Spleen (tissue), 11 donors: Measurements from ENCODE around the gene LRRC55. TPM values are rescaled to one million over a fixed set of nuclear protein-coding genes. Genes with fewer than 3 reads are reported as not detected.

ENCODE experiments used
- DNase-seq: peaks from one replicate; pipeline ENCODE4 v3.0.0-alpha.2; 2020
- H3K27ac ChIP-seq, 8 donors: fragments of 200-600 bp; sonication (generic) in 7 of 8; 1 replicate in 4 of 8; 2 replicates in 4 of 8; pipeline versions ENCODE4 v1.5.0 to v1.8.0; 2016 to 2021; ENCODE audit warnings: inconsistent platforms in 4 of 8, mild to moderate bottlenecking in 4 of 8, moderate library complexity in 1 of 8
- H3K27me3 ChIP-seq, 7 donors: fragments of 200-600 bp; sonication (generic) in 6 of 7; replicated peaks in 1 of 7; 1 replicate in 4 of 7; 2 replicates in 3 of 7; pipeline versions ENCODE4 v1.5.0 to v1.8.0; 2016 to 2021; ENCODE audit warnings: inconsistent platforms in 3 of 7, mild to moderate bottlenecking in 1 of 7
- H3K36me3 ChIP-seq, 6 donors: fragments of 200-600 bp; sonication (generic) in 5 of 6; 1 replicate in 4 of 6; 2 replicates in 2 of 6; pipeline versions ENCODE4 v1.5.0 to v1.8.0; 2016 to 2021; ENCODE audit warnings: inconsistent platforms in 2 of 6
- H3K4me1 ChIP-seq, 6 donors: fragments of 200-600 bp; sonication (generic) in 5 of 6; 1 replicate in 3 of 6; 2 replicates in 3 of 6; pipeline versions ENCODE4 v1.5.0 to v1.8.0; 2016 to 2021; ENCODE audit warnings: inconsistent platforms in 3 of 6
- H3K4me3 ChIP-seq, 8 donors: fragments of 200-600 bp; sonication (generic) in 7 of 8; 1 replicate in 4 of 8; 2 replicates in 4 of 8; pipeline versions ENCODE4 v1.5.0 to v1.8.0; 2016 to 2021; ENCODE audit warnings: inconsistent platforms in 4 of 8, mild to moderate bottlenecking in 4 of 8, moderate library complexity in 2 of 8
- H3K9me3 ChIP-seq, 8 donors: fragments of 200-600 bp; sonication (generic) in 7 of 8; 1 replicate in 4 of 8; 2 replicates in 4 of 8; pipeline versions ENCODE4 v1.5.0 to v1.8.0; 2016 to 2021; ENCODE audit warnings: inconsistent platforms in 4 of 8
- POLR2A ChIP-seq, 3 donors: fragments of 450-650 bp; IDR thresholded peaks; one replicate each; pipeline ENCODE4 v1.5.1; 2017; ENCODE audit warnings: antibody characterized with exemption in 3 of 3, mild to moderate bottlenecking in 1 of 3
- POLR2AphosphoS5 ChIP-seq, 3 donors: sonication (generic); formaldehyde crosslinking; IDR thresholded peaks; one replicate each; pipeline ENCODE4 v1.5.1; 2017; ENCODE audit warnings: antibody characterized with exemption in 3 of 3
- WGBS, 5 donors: extraction: QIAGEN DNeasy Blood & Tissue Kit in 3 of 5; methylation state at CpG; one replicate each; pipeline versions ENCODE4 v1.1.5 to v1.1.7; 2013 to 2018; 5-methylcytosine and 5-hydroxymethylcytosine counted together
- intact Hi-C: fragments of 100-400 bp; cut with DNase I; formaldehyde crosslinking; loops from one replicate; pipeline ENCODE4 v1.15.0; 2023; ENCODE audit warnings: low total_unique reads
- polyA plus RNA-seq, 3 donors: library from polyadenylated mRNA; stranded (reverse); fragments of 200-250 nt; gene quantifications; one replicate each; pipeline ENCODE4 v1.2.1, GENCODE V29; 2013
- total RNA-seq, 7 donors: library from RNA; depleted of rRNA in 3 of 7; stranded (reverse); fragments of >200 nt in 3 of 7; fragmentation: NEBNext Ultra II Directional in 4 of 7; extraction: Animal tissue kit (Norgen Biotek cat#: 25700) in 4 of 7; gene quantifications; one replicate each; pipeline versions ENCODE4 v1.1.0 to v1.2.1, GENCODE V29; 2016 to 2021
- TF ChIP-seq, protein P1 (sequence below), 11 experiments: fragments of 200-600 bp in 7 of 11; fragments of 450-650 bp in 4 of 11; sonication (generic) in 4 of 11; IDR thresholded peaks in 8 of 11; conservative IDR thresholded peaks in 3 of 11; 1 replicate in 7 of 11; 2 replicates in 4 of 11; pipeline versions ENCODE4 v1.4.0 to v1.8.0; 2016 to 2021; ENCODE audit warnings: antibody characterized with exemption in 11 of 11, inconsistent platforms in 4 of 11, mild to moderate bottlenecking in 1 of 11
- donor health status: healthy with polysubstance abuse.
- donor health status: DM: no; HTN: no; CAD: no; lungs with moderate emphysema.
- donor health status: DM: no; HTN: no; CAD: no.
- donor health status: Bipolar disorder and iron deficiency.
- donor health status: healthy.
- donor health status: DM: no; HTN: no; CAD: no.
- donor health status: DM: yes; HTN: yes; CAD: no.

LRRC55 gene
- total and polyA plus RNA-seq, 10 donors: 0.03 to 1.5 (median 0.54) TPM; not detected in 1

DNA sequence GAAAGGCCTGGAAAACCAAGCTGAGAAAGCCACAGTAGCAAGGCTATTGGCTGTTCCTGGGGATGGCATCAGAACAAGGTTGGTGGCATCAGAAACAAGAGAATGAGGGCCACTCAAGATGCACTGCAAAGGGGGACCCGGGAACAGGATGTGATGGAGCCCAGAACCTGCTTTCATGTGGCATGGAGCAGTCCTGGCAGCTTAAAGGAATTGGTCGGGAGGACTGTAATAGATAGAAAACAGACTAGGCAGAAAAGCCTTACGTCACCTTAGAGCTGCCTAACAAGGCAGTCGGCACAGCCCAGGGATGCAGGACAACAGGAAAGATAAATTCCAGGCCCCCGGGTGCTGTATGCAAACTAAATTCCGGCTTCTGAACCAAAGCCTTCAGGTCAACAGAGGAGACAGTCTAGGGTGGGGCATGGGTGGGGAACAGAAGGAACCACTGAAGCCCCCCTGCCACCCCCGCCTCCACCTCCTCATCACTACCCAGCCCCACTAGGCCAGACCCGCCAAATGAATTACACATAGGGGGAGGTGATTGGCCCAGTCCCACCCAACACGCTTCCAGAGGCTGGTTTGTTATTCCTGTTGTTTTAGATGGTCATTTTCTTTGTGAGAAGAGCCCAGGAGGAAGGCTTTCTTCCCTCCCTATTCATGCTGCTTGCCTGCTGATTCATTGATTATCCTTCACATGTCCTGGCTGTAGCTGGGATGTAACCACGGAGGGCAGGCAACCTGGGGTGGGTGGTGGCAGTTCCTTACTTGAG, 25.7 kb upstream of the LRRC55 start:
- Histone ChIP-seq H3K4me1 (peaks cover 0 to under 1% (median 0%) of the 10 kb centered on the region in 6 donors), H3K9me3 (no peaks in the 10 kb centered on the region), H3K27ac (no peak overlapping the region), H3K36me3 (no peaks in the 10 kb centered on the region), H3K27me3 (peaks cover 0 to 28% (median 0%) of the 10 kb centered on the region in 7 donors), H3K4me3 (no peak overlapping the region)
- no peak for TF ChIP-seq POLR2AphosphoS5 (IDR thresholded peaks at IDR 0.05)
- no peak for TF ChIP-seq POLR2A (IDR thresholded peaks at IDR 0.05)
- TF ChIP-seq, protein P1, sequence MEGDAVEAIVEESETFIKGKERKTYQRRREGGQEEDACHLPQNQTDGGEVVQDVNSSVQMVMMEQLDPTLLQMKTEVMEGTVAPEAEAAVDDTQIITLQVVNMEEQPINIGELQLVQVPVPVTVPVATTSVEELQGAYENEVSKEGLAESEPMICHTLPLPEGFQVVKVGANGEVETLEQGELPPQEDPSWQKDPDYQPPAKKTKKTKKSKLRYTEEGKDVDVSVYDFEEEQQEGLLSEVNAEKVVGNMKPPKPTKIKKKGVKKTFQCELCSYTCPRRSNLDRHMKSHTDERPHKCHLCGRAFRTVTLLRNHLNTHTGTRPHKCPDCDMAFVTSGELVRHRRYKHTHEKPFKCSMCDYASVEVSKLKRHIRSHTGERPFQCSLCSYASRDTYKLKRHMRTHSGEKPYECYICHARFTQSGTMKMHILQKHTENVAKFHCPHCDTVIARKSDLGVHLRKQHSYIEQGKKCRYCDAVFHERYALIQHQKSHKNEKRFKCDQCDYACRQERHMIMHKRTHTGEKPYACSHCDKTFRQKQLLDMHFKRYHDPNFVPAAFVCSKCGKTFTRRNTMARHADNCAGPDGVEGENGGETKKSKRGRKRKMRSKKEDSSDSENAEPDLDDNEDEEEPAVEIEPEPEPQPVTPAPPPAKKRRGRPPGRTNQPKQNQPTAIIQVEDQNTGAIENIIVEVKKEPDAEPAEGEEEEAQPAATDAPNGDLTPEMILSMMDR (IDR thresholded peaks at IDR 0.05 in 8 of 11, conservative IDR thresholded peaks at IDR 0.05 in 3 of 11): no peak
- 37 to 55% (median 51%) methylated on average over 10 of the region's 10 CpGs for WGBS, 5 donors
- no peak for DNase-seq
- intact Hi-C loops: no loop called here

- Histone ChIP-seq H3K9me3 (no peaks in the 10 kb centered on the region), H3K4me3 (no peak overlapping the region), H3K27me3 (peaks cover 0 to 28% (median 0%) of the 10 kb centered on the region in 7 donors), H3K4me1 (no peaks in the 10 kb centered on the region), H3K36me3 (no peaks in the 10 kb centered on the region), H3K27ac (no peak overlapping the region)
- intact Hi-C loops: no loop called here
- TF ChIP-seq, protein P1 (IDR thresholded peaks at IDR 0.05 in 8 of 11, conservative IDR thresholded peaks at IDR 0.05 in 3 of 11): no peak
- TF ChIP-seq POLR2AphosphoS5 (IDR thresholded peaks at IDR 0.05): no peak
- no peak for TF ChIP-seq POLR2A (IDR thresholded peaks at IDR 0.05)
- DNase-seq: no peak
- 85 to 100% (median 93%) methylated on average over 3 to 4 of the region's 4 CpGs for WGBS, 5 donors
Measured at GRCh38 chr11:57156928-57157327, 24.8 kb upstream of the LRRC55 start.

- H3K4me1 ChIP-seq: no peaks in the 10 kb centered on the region
- H3K27me3 ChIP-seq: peaks cover 0 to 28% (median 0%) of the 10 kb centered on the region in 7 donors
- DNase-seq: no peak
- no peaks in the 10 kb centered on the region for H3K36me3 ChIP-seq
- H3K4me3 ChIP-seq: no peak overlapping the region
- no peak overlapping the region for H3K27ac ChIP-seq
- WGBS, 5 donors: 63 to 75% (median 67%) methylated on average over 3 of the region's 3 CpGs
- no peaks in the 10 kb centered on the region for H3K9me3 ChIP-seq
- intact Hi-C loops: no loop called here
- TF ChIP-seq POLR2A (IDR thresholded peaks at IDR 0.05) (no peak), POLR2AphosphoS5 (IDR thresholded peaks at IDR 0.05) (no peak)
- TF ChIP-seq, protein P1 (IDR thresholded peaks at IDR 0.05 in 8 of 11, conservative IDR thresholded peaks at IDR 0.05 in 3 of 11): no peak
Measured at GRCh38 chr11:57157624-57158023, 24.1 kb upstream of the LRRC55 start.

DNA sequence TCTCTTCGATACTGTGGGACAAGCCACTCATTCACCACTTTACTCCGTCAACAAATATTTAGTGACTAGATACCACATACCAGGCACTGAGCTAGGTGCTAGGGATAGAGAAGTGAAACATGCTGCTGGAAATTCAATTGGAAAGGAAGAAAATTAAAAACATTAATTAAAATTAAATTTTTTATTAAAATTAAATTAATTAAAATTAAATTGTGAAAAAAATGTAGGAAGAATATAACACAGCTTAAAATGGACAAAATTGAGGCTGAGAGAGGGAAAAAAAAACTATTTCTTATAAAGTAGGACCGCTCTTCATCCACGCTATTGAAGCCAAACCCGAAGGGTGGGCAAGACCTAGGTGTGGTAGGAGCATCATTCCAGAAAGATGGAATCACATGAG, 23.6 kb upstream of the LRRC55 start:
- Histone ChIP-seq H3K27me3 (peaks cover 0 to 28% (median 0%) of the 10 kb centered on the region in 7 donors), H3K9me3 (no peaks in the 10 kb centered on the region), H3K27ac (no peak overlapping the region), H3K4me3 (no peak overlapping the region), H3K4me1 (no peaks in the 10 kb centered on the region), H3K36me3 (no peaks in the 10 kb centered on the region)
- DNase-seq: no peak
- TF ChIP-seq POLR2A (IDR thresholded peaks at IDR 0.05) (no peak), POLR2AphosphoS5 (IDR thresholded peaks at IDR 0.05) (no peak)
- TF ChIP-seq, protein P1 (IDR thresholded peaks at IDR 0.05 in 8 of 11, conservative IDR thresholded peaks at IDR 0.05 in 3 of 11): no peak
- intact Hi-C loops: no loop called here
- 76 to 87% (median 79%) methylated on average over 5 of the region's 5 CpGs for WGBS, 5 donors
